Effector CD8-positive, alpha-beta T cell (primary cell): ENCODE data around the gene SORD.
"Not testable (repeated sequence)": the region's sequence is repeated elsewhere in the genome, so short reads cannot be mapped to it uniquely, and the experiment has no call there.

Experiments
- DNase-seq: peaks from one replicate; lab custom pipeline; 2025; lab: John Stamatoyannopoulos, UW

The SORD gene

DNA sequence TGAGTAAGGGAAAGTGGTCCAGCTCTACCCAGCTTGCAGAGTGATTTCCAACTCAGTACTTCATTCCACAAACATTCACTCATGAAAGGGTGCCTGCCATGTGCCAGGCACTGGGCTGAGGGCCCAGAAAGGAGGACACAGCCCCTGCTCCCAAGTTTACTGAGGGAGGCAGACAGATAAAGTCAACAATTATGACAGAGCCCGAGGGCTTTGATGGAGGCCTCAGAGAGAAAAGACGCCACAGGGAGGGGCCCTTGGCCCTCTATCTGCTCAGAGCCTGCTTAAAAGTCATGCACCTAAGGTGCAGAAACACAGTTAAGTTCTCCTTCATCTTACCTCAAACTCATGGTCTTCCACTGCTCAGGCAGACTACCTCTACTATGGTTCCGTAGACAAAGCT is 1.7 kb downstream of the SORD start:
- DNase-seq: not testable (repeated sequence)

DNA sequence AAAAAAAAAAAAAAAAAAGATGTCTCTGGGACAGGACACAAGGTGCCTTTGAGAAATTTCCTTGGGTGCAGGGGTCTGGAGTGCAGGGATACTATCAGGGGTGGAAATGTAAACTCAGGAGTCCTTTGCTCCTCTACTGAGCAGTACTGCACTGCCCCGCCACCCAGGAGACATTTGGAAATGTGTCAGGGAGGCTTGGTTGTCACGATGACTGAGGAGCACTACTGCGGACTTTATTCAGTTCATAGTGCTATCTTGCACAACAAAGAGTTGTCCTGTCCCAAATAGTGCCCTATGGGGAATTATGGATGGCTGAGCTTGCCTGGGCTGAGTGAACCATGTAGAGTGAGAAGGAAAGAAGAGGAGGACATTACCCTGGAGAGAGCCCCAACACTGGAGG is 2.6 kb downstream of the SORD start:
- not testable (repeated sequence) for DNase-seq

- DNase-seq: no peak
These were observed 3.7 kb downstream of the SORD start for GRCh38 chr15:45026651-45027190.

DNA sequence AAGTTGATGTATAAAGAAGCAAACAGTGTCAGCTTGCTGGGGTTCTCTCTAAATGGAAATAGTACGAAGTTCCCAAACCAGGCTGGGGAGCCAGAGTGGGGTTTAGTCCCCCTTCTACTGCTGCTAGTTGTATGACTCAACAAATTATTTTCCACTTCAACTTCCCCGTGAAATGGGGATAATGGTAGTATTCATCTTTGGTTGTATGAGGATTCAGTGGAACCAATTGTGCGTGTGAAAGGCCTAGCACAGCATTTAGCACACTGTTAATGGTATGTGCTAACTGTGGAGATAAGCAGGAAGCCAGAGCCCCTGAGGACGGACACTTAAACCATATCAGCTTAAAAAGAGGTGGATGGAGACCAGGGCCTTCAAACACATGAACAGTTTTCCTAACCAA is 4.2 kb downstream of the SORD start:
- no peak for DNase-seq

DNA sequence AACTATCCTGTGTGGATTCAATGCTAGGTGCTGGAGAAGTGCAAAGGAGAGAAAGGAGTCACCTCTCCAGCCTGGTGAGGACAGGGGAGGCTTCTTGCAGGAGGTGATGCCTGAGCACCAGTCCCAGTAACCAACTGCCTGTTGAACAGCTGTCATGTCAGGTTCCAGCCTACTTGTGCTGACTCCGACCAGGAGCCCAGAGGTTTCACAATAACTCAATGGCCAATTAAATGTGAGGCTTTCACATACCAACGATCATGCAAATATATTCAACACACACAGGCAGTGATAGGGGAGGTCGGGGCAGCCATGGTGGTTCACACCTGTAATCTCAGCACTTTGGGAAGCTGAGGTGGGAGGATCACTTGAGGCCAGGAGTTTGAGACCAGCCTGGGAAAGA is 7.7 kb downstream of the SORD start:
- DNase-seq: no peak

- not testable (repeated sequence) for DNase-seq
These were observed 8.6 kb downstream of the SORD start for GRCh38 chr15:45031522-45032028.

- not testable (repeated sequence) for DNase-seq
These were observed 9.5 kb downstream of the SORD start for GRCh38 chr15:45032501-45032900.

GRCh38 chr15:45034087-45034486 is 11.1 kb downstream of the SORD start:
- not testable (repeated sequence) for DNase-seq

- not testable (repeated sequence) for DNase-seq
These were observed 11.8 kb downstream of the SORD start for GRCh38 chr15:45034600-45035375.

DNA sequence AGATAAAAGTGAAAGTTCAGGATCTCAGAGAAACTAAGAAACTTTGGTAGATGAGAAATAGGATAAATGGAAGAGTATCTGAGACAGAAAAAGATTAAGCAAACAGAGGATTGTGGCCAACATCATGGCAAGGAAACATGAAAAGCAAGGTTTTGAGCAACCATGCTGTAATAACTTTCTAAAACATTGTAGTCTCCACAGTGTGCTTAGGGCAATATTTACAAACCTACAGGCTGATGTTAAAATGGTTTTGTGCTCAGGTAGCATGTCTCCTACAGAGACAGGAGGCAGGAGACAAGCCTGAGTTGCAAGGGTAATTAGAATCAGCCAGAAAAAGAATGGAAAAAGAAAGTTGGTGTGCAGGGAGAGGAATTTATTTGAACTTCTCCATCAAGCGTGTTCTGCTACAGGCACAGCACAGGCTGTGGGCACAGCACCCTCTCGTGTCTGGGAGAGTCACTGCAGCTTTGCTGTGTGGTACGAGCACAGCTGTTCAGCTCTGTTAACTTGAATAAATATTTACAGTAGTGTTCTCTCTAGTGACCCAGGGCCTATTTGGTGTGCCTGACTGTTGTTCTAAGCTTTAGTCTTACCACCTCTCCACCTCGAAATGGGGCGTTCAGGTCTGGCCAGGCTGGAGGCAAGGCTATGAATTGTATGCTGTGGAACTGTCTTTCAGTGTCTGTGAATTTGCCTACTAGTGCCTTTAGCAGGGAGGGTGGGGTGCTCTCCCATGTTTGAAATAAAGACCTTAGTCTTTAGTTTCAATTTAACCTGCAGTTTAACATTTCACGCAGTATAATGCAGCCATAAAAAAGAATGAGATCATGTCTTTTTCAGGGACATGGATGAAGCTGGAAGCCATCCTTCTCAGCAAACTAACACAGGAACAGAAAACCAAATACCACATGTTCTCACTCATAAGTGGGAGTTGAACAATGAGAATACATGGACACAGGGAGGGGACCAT is 14.1 kb downstream of the SORD start:
- DNase-seq: peak; percentile 55

DNA sequence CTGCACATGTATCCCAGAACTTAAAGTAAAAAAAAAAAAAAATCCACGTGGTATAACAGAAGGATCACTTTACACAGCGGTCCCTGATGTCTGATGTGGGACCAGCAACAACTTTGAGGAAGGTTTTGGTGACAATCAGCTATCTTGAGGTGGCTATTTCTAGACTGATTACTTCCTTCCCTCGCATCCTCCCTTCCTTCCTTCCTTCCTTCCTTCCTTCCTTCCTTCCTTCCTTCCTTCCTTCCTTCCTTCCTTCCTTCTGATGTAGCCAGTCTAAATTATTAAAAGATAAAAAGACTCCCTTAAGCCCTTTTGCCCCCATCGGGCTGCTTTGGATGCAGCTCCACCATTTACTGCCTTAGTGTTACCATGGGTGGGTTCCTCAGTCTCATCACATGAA is 14.9 kb downstream of the SORD start:
- no peak for DNase-seq

DNA sequence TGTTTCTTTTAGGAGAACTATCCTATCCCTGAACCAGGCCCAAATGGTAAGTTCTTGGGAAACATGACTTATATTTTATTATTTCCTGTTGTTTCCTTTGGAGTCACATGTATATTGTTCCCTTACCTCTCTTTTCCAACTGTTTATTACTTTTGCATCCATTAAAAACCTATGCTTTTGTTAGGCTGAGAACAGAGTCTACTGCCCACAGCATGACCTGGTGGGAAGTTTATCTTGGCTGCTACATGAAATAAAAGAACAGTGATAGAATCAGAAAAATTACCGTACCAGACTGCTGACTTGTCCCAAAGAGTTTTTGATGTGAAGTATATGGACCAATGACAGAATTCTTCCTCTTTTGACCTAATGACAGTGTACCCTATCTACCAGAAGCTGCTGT is 17.4 kb downstream of the SORD start:
- DNase-seq: not testable (repeated sequence)

- DNase-seq: not testable (repeated sequence)
These were observed 18.5 kb downstream of the SORD start for GRCh38 chr15:45041538-45041937.

GRCh38 chr15:45042859-45043258 is 19.9 kb downstream of the SORD start:
- DNase-seq: not testable (repeated sequence)

- DNase-seq: not testable (repeated sequence)
These were observed 21.3 kb downstream of the SORD start for GRCh38 chr15:45044270-45044669.

GRCh38 chr15:45048449-45048793 is 25.4 kb downstream of the SORD start:
- DNase-seq: not testable (repeated sequence)

GRCh38 chr15:45048794-45049631 is 26.0 kb downstream of the SORD start:
- no peak for DNase-seq

- no peak for DNase-seq
These were observed 27.6 kb downstream of the SORD start for GRCh38 chr15:45050587-45050986.

GRCh38 chr15:45052676-45053075 is 29.7 kb downstream of the SORD start:
- DNase-seq: not testable (repeated sequence)

GRCh38 chr15:45058690-45059675 is 36.0 kb downstream of the SORD start:
- not testable (repeated sequence) for DNase-seq
